ENCODE results near the gene FBN2.
"Not testable (repeated sequence)": the region's sequence is repeated elsewhere in the genome, so short reads cannot be mapped to it uniquely, and the experiment has no call there.

FBN2 gene

DNA sequence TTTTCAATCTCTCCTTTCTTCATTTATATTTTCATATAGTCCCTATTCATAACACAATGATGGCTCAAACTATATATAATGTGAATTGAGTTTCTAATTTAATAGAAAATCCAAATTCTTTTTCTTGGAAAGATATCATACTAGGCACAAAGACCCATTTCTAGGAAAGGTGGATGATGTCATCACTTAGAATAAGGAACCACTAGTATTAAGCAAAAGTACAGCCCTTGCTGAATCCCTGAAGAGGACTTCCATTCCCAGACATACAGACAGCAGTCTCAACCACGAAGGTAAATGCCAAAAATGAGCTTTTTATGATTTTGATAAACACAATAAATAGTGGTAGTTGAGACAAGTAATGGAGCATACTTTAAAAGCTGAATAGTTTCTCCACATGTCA, 210.0 kb downstream of the FBN2 start:
- in situ Hi-C loops (cut with MboI; ENCODE audit: low sequenced_read_pairs), result no loop called here

DNA sequence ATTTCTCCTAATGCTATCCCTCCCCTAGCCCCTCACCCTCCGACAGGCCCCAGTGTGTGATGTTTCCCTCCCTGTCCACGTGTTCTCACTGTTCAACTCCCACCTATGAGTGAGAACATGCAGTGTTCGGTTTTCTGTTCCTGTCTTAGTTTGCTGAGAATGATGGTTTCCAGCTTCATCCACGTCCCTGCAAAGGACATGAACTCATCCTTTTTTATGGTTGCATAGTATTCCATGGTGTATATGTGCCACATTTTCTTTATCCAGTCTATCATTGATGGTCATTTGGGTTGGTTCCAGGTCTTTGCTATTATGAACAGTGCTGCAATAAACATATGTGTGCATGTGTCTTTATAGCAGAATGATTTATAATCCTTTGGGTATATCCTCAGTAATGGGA, 216.6 kb downstream of the FBN2 start:
- in situ Hi-C loops (cut with MboI; ENCODE audit: low sequenced_read_pairs), result not testable (repeated sequence)

GRCh38 chr5:128318691-128319090, 219.4 kb downstream of the FBN2 start:
- in situ Hi-C loops (cut with MboI; ENCODE audit: low sequenced_read_pairs), result no loop called here

DNA sequence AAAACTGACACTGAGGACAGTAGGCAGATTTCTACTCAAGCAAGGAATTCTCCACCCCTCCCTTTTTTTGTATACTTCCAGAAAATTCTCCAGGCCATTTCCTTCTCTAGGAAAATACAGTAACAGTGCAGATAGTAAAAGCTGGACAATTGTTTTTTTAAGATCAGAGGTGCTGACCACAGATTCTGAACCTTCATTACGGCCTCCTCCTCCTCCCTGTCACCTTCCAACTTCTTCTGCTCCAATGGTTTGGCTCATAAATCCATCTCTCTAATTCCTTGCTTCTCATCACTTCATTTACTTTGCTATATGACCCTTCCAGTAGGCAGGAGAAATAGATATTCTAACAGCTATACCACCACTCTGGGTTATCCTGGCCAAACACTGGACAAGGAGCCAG, 220.6 kb downstream of the FBN2 start:
- in situ Hi-C loops (cut with MboI; ENCODE audit: low sequenced_read_pairs), result no loop called here

- in situ Hi-C loops (cut with MboI; ENCODE audit: low sequenced_read_pairs), result no loop called here
These were observed 222.4 kb downstream of the FBN2 start for GRCh38 chr5:128315671-128316070.

- in situ Hi-C loops (cut with MboI; ENCODE audit: low sequenced_read_pairs), result no loop called here
These were observed 232.7 kb downstream of the FBN2 start for GRCh38 chr5:128305341-128305740.

- in situ Hi-C loops (cut with MboI; ENCODE audit: low sequenced_read_pairs), result no loop called here
These were observed 233.3 kb downstream of the FBN2 start for GRCh38 chr5:128304791-128305190.

- in situ Hi-C loops (cut with MboI; ENCODE audit: low sequenced_read_pairs), result no loop called here
These were observed 234.0 kb downstream of the FBN2 start for GRCh38 chr5:128304088-128304487.

DNA sequence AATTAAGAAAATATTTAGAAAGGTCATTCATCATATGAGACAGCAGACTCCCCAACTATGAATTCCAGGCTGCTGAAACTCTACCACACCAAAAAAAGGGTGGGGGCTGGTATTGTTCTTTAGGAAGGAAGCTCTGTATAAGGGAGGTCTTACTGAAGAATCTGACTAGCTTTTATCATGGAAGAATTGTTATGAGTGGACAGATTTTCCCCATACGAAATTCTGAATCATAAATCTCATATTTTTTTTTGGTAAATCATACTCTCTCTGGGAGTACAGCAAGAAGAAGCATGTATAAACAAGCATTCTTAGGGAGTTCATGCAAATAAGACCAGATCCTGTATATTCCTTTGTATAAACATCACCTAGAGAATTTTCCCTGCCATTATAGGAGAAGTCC, 234.5 kb downstream of the FBN2 start:
- in situ Hi-C loops (cut with MboI; ENCODE audit: low sequenced_read_pairs), result no loop called here

GRCh38 chr5:128300181-128300580, 237.9 kb downstream of the FBN2 start:
- in situ Hi-C loops (cut with MboI; ENCODE audit: low sequenced_read_pairs), result no loop called here

DNA sequence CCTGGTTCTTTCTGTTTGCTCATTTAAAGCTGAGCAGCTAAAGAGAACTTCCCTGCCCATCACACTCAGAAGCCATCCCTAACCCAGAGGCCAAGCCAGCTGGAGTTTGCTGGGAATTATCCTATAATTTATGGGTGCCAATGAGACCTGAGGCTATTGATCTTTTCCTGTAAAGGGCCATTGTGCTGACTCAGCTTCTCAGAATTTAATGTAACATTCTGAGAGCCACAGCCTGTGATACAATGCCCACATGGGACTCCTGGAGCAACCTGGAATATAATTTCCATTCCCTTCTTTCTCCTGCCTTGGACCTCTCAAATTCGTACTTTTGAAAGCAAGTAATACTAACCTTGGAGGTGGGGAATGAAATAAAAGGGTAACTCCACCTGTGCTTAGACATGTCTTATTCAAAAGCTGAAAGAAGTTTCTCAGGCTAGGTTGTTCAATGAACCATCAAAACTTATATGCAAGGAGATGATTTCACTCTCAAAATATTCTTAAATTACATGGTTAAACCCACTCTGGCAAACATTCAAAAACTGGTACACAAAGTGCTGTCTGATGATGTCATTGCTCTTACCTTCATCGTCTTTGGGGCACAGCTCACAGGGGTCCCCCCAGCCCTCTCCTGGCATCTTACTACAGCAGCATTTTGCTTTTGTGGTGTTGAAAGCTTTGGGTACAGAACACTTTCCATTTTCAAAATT, 247.7 kb downstream of the FBN2 start:
- in situ Hi-C loops (cut with MboI; ENCODE audit: low sequenced_read_pairs), result no loop called here

GRCh38 chr5:128287740-128288139, 250.3 kb downstream of the FBN2 start:
- in situ Hi-C loops (cut with MboI; ENCODE audit: low sequenced_read_pairs), result no loop called here

GRCh38 chr5:128284236-128284635, 253.8 kb downstream of the FBN2 start:
- in situ Hi-C loops (cut with MboI; ENCODE audit: low sequenced_read_pairs), result no loop called here

DNA sequence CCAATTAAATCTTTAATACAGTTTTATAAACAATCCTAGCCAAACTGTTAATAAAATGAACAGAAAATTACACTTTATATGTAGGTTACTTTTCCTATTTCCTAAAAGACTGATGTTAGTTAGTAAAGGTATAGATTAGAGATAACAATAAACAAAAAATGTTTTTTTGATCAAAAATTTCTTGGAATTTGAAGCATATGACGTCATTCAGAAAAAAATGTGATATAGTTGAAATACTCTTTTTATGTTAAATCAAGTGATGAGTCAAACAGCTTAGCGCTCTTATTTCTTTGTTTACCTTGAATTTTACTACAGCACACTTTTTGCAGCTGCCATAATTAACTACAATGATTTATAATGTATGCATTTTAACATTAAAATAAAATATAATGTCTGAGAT, 258.7 kb downstream of the FBN2 start:
- in situ Hi-C loops (cut with MboI; ENCODE audit: low sequenced_read_pairs), result no loop called here

GRCh38 chr5:128276537-128277216, 261.4 kb downstream of the FBN2 start:
- in situ Hi-C loops (cut with MboI; ENCODE audit: low sequenced_read_pairs), result no loop called here

- in situ Hi-C loops (cut with MboI; ENCODE audit: low sequenced_read_pairs), result no loop called here
These were observed 263.6 kb downstream of the FBN2 start for GRCh38 chr5:128274441-128274840.

DNA sequence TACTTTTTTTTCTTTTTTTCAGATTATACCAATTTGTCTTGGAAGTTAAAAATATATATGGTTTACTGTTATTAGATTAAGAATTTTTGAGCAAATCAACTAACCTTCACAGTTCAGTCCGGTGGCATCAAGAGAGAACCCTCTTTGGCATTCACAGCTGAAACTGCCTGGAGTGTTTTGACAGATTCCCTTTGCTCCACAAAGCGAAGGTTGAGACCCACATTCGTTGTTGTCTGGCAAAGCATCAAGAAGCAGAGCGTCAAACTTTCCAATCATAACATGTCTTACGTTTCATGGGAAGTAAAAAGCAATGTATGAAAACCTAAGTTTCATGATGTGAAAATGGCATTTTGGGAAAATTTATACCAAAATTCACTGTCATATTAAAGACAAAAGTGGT, 264.3 kb downstream of the FBN2 start:
- in situ Hi-C loops (cut with MboI; ENCODE audit: low sequenced_read_pairs), result no loop called here

DNA sequence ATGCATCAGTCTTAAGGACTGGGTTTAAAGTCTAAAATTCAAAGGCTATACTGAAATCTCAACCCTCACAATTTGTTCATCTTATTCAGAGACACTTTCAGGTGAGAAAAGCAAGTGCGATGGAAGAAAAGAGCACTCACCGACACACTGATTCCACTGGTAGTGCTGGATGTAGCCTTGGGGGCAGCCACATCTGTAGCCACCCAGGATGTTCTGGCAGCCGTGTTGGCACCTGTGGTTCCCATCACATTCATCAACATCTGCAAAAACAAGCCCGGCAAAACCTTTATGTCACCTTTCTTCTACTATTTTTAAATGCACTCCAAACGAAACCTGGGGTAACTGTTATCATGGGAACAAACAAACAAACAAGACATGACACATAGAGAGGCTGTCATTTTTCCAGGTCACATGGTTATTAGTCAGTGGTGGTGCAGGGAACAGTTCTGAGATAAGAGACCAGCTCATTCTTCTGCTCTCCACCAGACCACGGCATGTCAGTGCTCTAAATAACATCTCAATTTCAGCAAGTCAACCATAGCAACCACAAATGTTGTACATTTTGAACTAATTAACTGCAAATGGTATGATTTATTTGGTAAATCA, 266.1 kb downstream of the FBN2 start:
- in situ Hi-C loops (cut with MboI; ENCODE audit: low sequenced_read_pairs), result no loop called here

DNA sequence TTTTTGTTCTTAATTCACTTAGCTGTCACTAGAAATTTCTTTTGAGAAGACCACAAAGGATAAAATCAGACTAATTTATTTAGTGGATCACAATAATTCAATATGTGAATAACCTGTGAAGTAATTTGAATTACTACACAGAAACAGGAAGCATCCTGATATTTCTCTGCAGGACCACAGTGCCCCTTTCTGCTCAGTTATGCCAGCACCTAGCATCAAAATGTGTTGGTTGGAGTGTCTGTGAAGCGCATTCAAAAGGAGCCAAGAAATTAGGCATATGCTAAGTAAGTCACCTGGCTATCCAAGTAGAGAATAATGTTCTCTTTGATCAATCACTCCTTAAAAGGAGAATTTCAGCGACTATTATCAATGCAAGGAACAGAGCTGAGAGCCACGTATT, 267.0 kb downstream of the FBN2 start:
- in situ Hi-C loops (cut with MboI; ENCODE audit: low sequenced_read_pairs), result no loop called here

DNA sequence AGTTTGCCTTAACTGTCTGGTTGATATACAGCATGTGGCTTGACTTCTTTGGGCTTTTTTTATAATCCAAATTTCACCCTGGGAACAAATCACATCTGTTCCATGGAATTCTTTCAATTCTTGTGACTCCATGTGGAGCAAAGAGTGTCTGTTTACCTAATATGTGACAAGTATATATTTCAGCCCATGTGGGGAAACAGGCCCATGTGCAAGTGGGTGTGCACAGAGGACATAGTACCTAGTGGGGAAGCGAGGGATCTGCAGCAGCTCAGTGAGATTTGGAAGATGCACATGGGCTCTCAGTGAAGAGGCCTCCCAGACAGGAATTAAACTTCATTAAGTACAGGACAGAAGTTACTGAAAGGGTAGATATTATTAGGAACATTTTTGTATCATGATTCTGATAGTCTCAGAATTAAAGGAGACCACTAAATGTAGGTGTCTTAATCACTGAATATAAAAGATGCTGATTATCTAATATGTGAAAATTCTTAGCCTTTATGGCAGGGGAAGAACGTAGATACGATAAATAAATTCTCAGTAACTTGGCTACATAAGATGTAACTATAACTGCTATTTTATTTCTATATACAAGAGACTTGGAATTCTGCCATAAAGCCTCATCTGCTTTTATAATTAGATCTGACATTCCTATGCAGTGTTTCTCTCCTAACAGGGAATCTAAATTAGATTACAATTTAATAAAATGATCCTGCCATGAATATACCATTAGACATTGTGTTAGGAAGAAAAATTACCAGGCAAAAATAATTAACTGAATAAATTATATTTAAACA, 273.3 kb downstream of the FBN2 start:
- in situ Hi-C loops (cut with MboI; ENCODE audit: low sequenced_read_pairs), result no loop called here

GRCh38 chr5:128263357-128263756, 274.7 kb downstream of the FBN2 start:
- in situ Hi-C loops (cut with MboI; ENCODE audit: low sequenced_read_pairs), result no loop called here

DNA sequence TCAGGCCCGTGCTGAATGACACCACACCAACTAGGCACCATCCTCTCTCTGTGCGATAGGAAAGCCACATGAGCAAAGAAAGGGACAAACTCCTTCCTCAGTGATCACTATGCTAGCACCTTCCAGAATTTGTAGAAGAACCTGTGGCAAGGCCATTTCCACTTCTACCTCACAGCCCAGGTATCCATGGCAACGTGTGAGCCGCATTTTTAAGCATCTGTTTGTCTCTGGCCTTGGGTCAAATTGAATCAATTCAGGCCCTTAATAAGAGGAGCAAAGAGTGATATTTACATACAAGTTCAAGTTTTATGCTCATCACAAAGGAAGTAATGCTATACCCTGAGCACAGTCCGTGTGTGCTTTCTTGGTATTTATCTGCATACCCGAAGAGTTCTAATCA, 275.1 kb downstream of the FBN2 start:
- in situ Hi-C loops (cut with MboI; ENCODE audit: low sequenced_read_pairs), result no loop called here

Data from HL-60/S4 treated with retinoic acid at 250 ng/mL for 4 days and 3 days (cell line).